Activated CD8-positive, alpha-beta memory T cell treated with anti-CD3 and anti-CD28 coated beads, Interleukin-2, amount 50 U/mL, for 4 hours (primary cell): ENCODE results near the gene DEF6.

Experiments used
- DNase-seq: peaks from one replicate; pipeline ENCODE4 v3.0.0-alpha.2; 2020

Gene DEF6

DNA sequence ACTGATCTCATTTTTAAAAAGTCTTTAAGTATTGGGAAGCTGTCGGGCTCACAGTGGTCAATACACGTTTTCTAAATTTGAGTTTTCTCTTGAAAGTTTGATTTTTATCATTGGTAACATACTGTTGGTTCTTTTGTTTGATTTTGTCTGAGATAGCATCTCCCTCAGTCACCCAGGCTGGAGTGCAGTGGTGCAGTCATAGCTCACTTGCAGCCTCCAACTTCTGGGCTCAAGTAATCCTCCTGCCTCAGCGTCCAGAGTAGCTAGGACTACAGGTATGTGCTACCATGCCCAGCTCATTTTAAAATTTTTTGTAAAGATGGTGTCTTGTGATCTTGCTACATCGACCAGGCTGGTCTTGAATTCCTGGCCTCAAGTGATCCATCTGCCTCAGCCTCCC lies 53.8 kb downstream of the DEF6 start:
- DNase-seq = no peak

- DNase-seq = no peak
Observed at GRCh38 chr6:35352735-35353134, 55.1 kb downstream of the DEF6 start.

GRCh38 chr6:35354361-35355135 lies 56.9 kb downstream of the DEF6 start:
- DNase-seq = no peak

- DNase-seq = no peak
Observed at GRCh38 chr6:35356391-35356790, 58.8 kb downstream of the DEF6 start.

DNA sequence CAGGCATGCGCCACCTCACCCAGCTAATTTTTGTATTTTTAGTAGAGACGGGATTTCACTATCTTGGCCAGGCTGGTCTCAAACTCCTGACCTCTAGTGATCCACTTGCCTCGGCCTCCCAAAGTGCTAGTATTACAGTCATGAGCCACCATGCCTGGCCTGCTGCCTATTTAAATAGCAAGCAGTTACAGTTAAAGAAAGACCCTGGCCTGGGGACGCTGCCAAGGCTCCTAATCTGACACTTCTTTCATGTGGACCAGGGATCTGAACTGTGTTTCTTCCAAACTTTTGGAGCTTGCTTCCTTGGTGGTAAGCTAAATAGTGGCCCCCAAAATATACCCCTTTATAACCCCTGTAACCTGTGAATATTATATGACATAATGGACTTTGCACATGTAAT lies 60.1 kb downstream of the DEF6 start:
- DNase-seq = no peak

- no peak for DNase-seq
Observed at GRCh38 chr6:35358086-35358485, 60.5 kb downstream of the DEF6 start.

DNA sequence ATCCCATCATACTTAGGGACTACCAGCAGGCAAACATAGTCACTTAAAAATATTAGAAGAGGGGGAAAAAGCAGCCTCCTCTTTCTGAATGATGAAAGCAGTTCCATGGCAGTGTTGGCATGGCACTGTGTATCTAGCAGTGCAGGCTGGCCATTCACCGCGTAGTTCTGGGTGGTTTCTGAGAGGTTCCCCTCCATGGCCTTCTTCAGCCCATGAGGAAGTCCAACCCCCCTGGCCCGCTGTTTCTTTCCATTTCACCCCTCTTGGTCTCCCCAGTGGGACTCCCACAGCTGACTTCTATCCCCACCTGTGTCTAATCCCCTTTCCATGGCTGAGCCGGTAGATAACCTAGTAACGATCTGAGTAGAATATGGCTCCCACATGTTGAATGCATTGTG lies 61.7 kb downstream of the DEF6 start:
- no peak for DNase-seq

DNA sequence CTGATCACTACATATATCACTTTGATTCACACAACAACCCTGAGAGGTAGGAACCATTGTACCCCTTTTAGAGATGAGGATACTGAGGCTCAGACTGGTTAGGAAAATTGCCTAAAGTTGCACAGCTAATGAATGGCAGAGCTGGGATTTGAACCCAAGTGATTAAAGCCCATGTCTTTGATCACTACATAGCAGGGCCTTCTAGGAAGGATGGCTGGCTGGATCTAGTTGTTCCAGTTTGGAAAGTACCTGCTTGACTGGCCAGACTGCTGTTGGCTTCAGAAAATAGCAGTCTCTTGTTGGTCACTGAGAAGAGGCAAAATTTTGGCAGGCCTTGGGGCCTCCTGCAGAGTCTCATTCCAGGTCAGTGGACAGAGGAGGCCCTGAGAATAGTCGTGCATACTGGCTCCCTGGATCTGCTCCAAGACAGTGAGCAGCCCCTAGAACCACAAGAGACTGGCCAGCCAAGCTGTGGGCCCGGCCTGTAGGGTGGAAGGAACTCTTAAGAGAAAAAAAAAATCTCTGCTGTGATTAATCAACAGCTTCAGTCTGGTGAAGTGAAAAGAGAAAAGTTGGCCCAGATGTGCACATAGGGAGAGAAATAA lies 62.2 kb downstream of the DEF6 start:
- DNase-seq = no peak

DNA sequence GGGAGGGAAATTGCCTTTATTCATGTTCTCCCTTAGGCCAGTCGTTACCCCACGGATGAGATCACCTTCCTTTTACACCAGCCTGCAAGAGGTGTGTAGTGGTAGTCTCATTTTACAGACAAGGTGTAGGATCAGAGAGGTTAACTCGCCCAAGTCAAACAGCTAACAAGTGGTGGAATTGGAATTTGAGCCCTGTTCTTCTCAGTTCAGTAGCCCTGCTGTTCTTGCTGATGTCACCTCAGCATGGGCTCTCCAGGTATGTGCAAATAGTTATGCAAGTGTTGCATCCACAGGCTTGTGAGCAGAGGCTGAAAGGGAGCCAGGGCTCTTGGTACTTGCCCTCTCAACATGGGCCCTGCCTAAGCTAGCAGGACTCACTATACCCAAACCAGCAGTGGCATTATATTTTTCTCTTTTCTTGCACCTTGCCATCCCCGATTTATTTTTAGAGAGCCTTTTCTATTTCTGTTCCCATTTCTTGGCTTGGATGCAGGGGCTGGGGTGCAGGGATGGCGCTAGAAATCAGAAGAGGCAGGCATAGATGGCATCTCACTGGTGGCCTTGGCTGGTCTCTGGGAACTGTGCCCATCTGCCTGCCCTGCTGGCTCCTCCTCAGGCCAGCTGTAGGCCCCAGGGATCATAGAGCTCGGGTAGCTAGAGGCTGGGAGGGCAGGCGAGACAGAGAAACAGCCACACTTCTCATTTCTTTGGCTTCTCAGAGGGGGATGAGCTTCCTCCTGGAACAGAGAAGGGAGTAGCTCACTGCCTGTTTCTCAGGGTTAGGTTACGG lies 62.9 kb downstream of the DEF6 start:
- no peak for DNase-seq

DNA sequence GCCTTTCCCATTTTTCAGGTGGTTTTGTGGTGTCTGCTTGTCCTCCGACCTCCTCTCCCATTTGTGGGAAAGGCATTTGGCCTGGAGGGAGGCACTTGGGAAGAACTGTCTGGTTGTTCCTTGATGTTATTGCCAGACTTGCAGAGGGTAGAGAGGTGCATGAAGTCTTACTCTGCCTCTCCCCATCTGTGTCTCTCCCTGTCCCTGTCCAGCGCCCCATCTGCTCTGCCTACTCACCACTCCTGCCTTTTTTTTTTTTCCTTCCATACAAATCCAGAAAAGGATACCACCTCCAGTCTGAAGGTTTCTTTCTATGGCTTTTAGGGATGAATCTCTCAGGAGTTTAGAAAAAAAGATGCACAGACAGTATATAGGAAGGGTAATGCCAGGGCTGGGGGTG lies 64.6 kb downstream of the DEF6 start:
- DNase-seq = no peak

GRCh38 chr6:35363293-35363750 lies 65.7 kb downstream of the DEF6 start:
- no peak for DNase-seq

GRCh38 chr6:35365594-35366203 lies 68.1 kb downstream of the DEF6 start:
- no peak for DNase-seq

DNA sequence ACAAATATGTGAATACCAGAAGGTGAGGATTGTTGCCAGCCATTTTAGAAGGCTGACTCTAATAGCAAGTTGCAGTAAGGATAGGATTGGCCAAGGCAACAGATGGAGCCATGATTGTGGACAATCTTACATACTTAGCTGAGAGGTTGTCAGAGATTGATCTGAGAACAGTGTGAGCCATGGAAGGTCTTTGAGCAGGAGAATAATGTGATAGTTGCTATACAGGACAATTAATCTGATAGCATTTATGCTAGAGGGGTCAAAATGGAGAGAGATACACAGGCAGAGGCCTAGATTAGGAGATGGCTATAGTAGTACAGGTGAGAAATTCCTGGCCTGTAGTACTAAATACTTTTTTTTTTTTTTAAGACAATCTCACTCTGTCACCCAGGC lies 68.6 kb downstream of the DEF6 start:
- no peak for DNase-seq

DNA sequence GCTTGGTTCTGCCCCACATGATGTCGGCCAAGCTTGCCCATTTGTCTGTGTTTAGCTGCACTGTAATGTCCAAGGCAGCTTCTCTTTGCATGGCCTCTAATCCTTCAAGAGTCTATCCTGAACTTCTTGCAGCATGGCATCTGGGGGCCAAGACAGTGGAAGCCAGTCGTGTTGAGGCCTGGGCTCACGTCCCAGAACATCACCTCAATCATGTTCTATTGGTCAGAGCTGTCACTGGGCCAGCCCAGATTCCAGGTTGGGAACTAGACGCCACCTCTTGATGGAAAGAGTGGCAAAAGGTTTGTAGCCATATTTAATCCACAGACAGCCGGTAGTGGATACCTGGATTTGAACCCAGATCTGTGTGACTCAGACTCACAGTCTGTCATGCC lies 70.0 kb downstream of the DEF6 start:
- DNase-seq = no peak

- DNase-seq = no peak
Observed at GRCh38 chr6:35368038-35368887, 70.6 kb downstream of the DEF6 start.

GRCh38 chr6:35370124-35370741 lies 72.6 kb downstream of the DEF6 start:
- DNase-seq = peak; percentile 34

DNA sequence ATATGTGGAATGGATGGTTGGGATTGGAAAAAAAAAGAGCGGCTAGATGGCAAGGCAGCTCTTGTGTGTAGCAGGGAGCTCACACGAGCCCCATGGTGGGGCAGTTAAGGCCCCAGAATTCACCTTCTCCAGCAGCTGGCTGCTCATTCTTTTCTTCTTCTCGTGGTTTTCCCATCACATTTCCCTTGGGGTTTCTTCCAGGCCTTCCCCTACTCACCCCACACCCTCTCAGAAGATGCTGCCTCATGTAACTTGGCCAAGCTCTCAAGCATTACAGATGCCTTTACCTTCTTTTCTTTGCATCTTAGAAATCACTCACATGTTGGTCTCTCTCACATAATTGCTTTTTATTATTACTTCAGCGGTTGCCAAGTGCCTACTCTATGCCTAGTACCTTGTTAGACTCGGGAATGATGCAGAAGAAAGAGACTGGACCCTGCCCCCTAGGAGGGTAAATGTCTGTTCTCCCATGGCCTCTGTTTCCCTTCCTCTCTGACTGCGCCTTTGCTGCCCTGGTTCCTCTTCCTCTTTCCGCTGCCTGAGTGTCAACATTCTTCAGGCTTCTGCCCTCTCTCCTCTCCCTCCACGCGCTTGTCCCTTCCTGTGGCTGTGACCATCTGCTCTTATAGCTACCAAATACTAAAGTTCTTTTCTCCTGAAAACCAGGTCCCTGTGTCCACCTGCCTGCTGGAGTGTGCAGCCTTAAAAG lies 73.3 kb downstream of the DEF6 start:
- no peak for DNase-seq
